HEK293 (cell line): Measurements from ENCODE around the gene MYO9B.

ENCODE experiments used
- EGR2 ChIP-seq: fragments of 450-650 bp; formaldehyde crosslinking; IDR thresholded peaks from 2 replicates; pipeline ENCODE4 v1.5.1; 2016; ENCODE audit warnings: low read depth, missing biosample characterization, missing genetic modification characterization
- KLF16 ChIP-seq: fragments of 450-650 bp; formaldehyde crosslinking; IDR thresholded peaks from 2 replicates; pipeline ENCODE4 v1.5.1; 2017; ENCODE audit warnings: missing biosample characterization, missing genetic modification characterization
- MZF1 ChIP-seq: fragments of 450-650 bp; formaldehyde crosslinking; IDR thresholded peaks from 2 replicates; pipeline ENCODE4 v1.5.1; 2017; ENCODE audit warnings: missing biosample characterization, missing genetic modification characterization, borderline replicate concordance
- PBX3 ChIP-seq: sonication (generic); formaldehyde crosslinking; IDR thresholded peaks from 2 replicates; pipeline ENCODE4 v1.8.1; 2022; ENCODE audit warnings: mild to moderate bottlenecking, moderate library complexity, missing genetic modification reagents
- PRDM6 ChIP-seq: fragments of 450-650 bp; formaldehyde crosslinking; IDR thresholded peaks from 2 replicates; pipeline ENCODE4 v1.5.1; 2017; ENCODE audit warnings: missing biosample characterization, missing genetic modification characterization
- SETDB1 ChIP-seq: IDR thresholded peaks from one replicate; pipeline ENCODE4 v1.6.1; 2017; ENCODE audit warnings: mild to moderate bottlenecking, low read length, moderate library complexity, mixed read lengths; ENCODE audit not compliant: insufficient read length
- SP7 ChIP-seq: fragments of 450-650 bp; formaldehyde crosslinking; IDR thresholded peaks from 2 replicates; pipeline ENCODE4 v1.5.1; 2016; ENCODE audit warnings: missing biosample characterization, missing genetic modification characterization
- ZBTB20 ChIP-seq: fragments of 450-650 bp; formaldehyde crosslinking; IDR thresholded peaks from 2 replicates; pipeline ENCODE4 v1.5.1; 2016; ENCODE audit warnings: missing biosample characterization, missing genetic modification characterization
- ZFHX2 ChIP-seq: fragments of 450-650 bp; formaldehyde crosslinking; conservative IDR thresholded peaks from 2 replicates; pipeline ENCODE4 v1.5.1; 2016; ENCODE audit warnings: missing biosample characterization, missing genetic modification characterization
- ZFP3 ChIP-seq: fragments of 450-650 bp; formaldehyde crosslinking; IDR thresholded peaks from 2 replicates; pipeline ENCODE4 v1.5.1; 2016; ENCODE audit warnings: low read depth, missing biosample characterization, missing genetic modification characterization
- ZNF112 ChIP-seq: fragments of 450-650 bp; formaldehyde crosslinking; IDR thresholded peaks from 2 replicates; pipeline ENCODE4 v1.5.0; 2017; ENCODE audit warnings: missing biosample characterization, missing genetic modification characterization
- ZNF140 ChIP-seq: fragments of 450-650 bp; formaldehyde crosslinking; IDR thresholded peaks from 2 replicates; pipeline ENCODE4 v1.5.1; 2016; ENCODE audit warnings: missing biosample characterization, missing genetic modification characterization
- ZNF148 ChIP-seq: fragments of 450-650 bp; formaldehyde crosslinking; IDR thresholded peaks from 2 replicates; pipeline ENCODE4 v1.5.0; 2017; ENCODE audit warnings: missing biosample characterization, missing genetic modification characterization, borderline replicate concordance
- ZNF155 ChIP-seq: fragments of 450-650 bp; formaldehyde crosslinking; IDR thresholded peaks from 2 replicates; pipeline ENCODE4 v1.5.1; 2016; ENCODE audit warnings: missing biosample characterization, missing genetic modification characterization
- ZNF169 ChIP-seq: fragments of 450-650 bp; formaldehyde crosslinking; IDR thresholded peaks from 2 replicates; pipeline ENCODE4 v1.5.1; 2016; ENCODE audit warnings: missing biosample characterization, missing genetic modification characterization
- ZNF248 ChIP-seq: fragments of 450-650 bp; formaldehyde crosslinking; IDR thresholded peaks from 2 replicates; pipeline ENCODE4 v1.5.1; 2017; ENCODE audit warnings: missing biosample characterization, missing genetic modification characterization
- ZNF274 ChIP-seq, 2 experiments: fragments of 200-500 bp in 1 of 2; fragments of 450-650 bp in 1 of 2; sonication (Bioruptor generic) in 1 of 2; formaldehyde crosslinking in 1 of 2; IDR thresholded peaks; 2 replicates each; pipeline versions ENCODE4 v1.5.1 to v1.6.1; 2014 to 2016; ENCODE audit warnings: borderline replicate concordance in 1 of 2, inconsistent platforms in 1 of 2, low read length in 1 of 2, missing biosample characterization in 1 of 2, missing genetic modification characterization in 1 of 2
- ZNF398 ChIP-seq: fragments of 450-650 bp; formaldehyde crosslinking; IDR thresholded peaks from 2 replicates; pipeline ENCODE4 v1.5.1; 2017; ENCODE audit warnings: missing biosample characterization, missing genetic modification characterization
- ZNF433 ChIP-seq: fragments of 450-650 bp; formaldehyde crosslinking; IDR thresholded peaks from 2 replicates; pipeline ENCODE4 v1.5.1; 2016; ENCODE audit warnings: missing biosample characterization, missing genetic modification characterization, low read depth
- ZNF514 ChIP-seq: fragments of 450-650 bp; formaldehyde crosslinking; IDR thresholded peaks from 2 replicates; pipeline ENCODE4 v1.5.1; 2016; ENCODE audit warnings: missing biosample characterization, missing genetic modification characterization
- ZNF596 ChIP-seq: fragments of 450-650 bp; IDR thresholded peaks from 2 replicates; pipeline ENCODE4 v1.5.0; 2018; ENCODE audit warnings: missing biosample characterization, mild to moderate bottlenecking, missing genetic modification characterization, moderate library complexity
- ZNF621 ChIP-seq: fragments of 450-650 bp; formaldehyde crosslinking; IDR thresholded peaks from 2 replicates; pipeline ENCODE4 v1.5.1; 2017; ENCODE audit warnings: missing biosample characterization, missing genetic modification characterization
- ZNF623 ChIP-seq: fragments of 450-650 bp; formaldehyde crosslinking; IDR thresholded peaks from 2 replicates; pipeline ENCODE4 v1.5.1; 2016; ENCODE audit warnings: missing biosample characterization, missing genetic modification characterization
- ZNF660 ChIP-seq: fragments of 450-650 bp; IDR thresholded peaks from 2 replicates; pipeline ENCODE4 v1.5.1; 2018; ENCODE audit warnings: missing biosample characterization, mild to moderate bottlenecking, missing genetic modification characterization
- ZNF664 ChIP-seq: fragments of 450-650 bp; formaldehyde crosslinking; IDR thresholded peaks from 2 replicates; pipeline ENCODE4 v1.5.1; 2016; ENCODE audit warnings: missing biosample characterization, missing genetic modification characterization
- ZNF670 ChIP-seq: fragments of 450-650 bp; formaldehyde crosslinking; IDR thresholded peaks from 2 replicates; pipeline ENCODE4 v1.5.1; 2016; ENCODE audit warnings: missing biosample characterization, missing genetic modification characterization, low read depth
- ZNF791 ChIP-seq: fragments of 450-650 bp; formaldehyde crosslinking; IDR thresholded peaks from 2 replicates; pipeline ENCODE4 v1.5.1; 2016; ENCODE audit warnings: missing biosample characterization, missing genetic modification characterization
- ZNF830 ChIP-seq: fragments of 450-650 bp; IDR thresholded peaks from 2 replicates; pipeline ENCODE4 v1.5.0; 2018; ENCODE audit warnings: missing biosample characterization, missing genetic modification characterization, low read depth, mild to moderate bottlenecking, moderate library complexity
- TF ChIP-seq, protein P1 (sequence below): fragments of 450-650 bp; formaldehyde crosslinking; IDR thresholded peaks from 2 replicates; pipeline ENCODE4 v1.5.1; 2016; ENCODE audit warnings: missing biosample characterization, missing genetic modification characterization

The MYO9B gene

GRCh38 chr19:17107546-17108452 is 32.2 kb downstream of the MYO9B start (continued):
- TF ChIP-seq, protein P1, sequence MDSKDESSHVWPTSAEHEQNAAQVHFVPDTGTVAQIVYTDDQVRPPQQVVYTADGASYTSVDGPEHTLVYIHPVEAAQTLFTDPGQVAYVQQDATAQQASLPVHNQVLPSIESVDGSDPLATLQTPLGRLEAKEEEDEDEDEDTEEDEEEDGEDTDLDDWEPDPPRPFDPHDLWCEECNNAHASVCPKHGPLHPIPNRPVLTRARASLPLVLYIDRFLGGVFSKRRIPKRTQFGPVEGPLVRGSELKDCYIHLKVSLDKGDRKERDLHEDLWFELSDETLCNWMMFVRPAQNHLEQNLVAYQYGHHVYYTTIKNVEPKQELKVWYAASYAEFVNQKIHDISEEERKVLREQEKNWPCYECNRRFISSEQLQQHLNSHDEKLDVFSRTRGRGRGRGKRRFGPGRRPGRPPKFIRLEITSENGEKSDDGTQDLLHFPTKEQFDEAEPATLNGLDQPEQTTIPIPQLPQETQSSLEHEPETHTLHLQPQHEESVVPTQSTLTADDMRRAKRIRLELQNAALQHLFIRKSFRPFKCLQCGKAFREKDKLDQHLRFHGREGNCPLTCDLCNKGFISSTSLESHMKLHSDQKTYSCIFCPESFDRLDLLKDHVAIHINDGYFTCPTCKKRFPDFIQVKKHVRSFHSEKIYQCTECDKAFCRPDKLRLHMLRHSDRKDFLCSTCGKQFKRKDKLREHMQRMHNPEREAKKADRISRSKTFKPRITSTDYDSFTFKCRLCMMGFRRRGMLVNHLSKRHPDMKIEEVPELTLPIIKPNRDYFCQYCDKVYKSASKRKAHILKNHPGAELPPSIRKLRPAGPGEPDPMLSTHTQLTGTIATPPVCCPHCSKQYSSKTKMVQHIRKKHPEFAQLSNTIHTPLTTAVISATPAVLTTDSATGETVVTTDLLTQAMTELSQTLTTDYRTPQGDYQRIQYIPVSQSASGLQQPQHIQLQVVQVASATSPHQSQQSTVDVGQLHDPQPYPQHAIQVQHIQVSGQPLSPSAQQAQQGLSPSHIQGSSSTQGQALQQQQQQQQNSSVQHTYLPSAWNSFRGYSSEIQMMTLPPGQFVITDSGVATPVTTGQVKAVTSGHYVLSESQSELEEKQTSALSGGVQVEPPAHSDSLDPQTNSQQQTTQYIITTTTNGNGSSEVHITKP (tag by site-specific recombination) = no peak; the same call in 1 of the 2 replicates
- TF ChIP-seq ZNF670 (no peak), ZNF791 (no peak), ZFHX2 (tag by site-specific recombination) (peak; percentile 93), ZNF148 (no peak), ZNF664 (tag by site-specific recombination) (no peak), ZNF112 (no peak), ZNF248 (tag by site-specific recombination) (no peak), ZNF621 (no peak), ZNF398 (tag by site-specific recombination) (peak; percentile 46), SETDB1 (no peak), KLF16 (tag by site-specific recombination) (no peak), ZFP3 (tag by site-specific recombination) (no peak), ZNF169 (tag by site-specific recombination) (no peak), ZNF155 (tag by site-specific recombination) (no peak), ZNF623 (tag by site-specific recombination) (no peak), EGR2 (tag by site-specific recombination) (peak; percentile 90), ZBTB20 (tag by site-specific recombination) (peak; percentile 62; the same call in 1 of the 2 replicates), ZNF596 (no peak), ZNF660 (peak; percentile 70), PBX3 (CRISPR knock-in tag) (no peak), MZF1 (tag by site-specific recombination) (no peak), ZNF274 (IDR thresholded peaks at IDR 0.05; ENCODE audit: low read length) (no peak), ZNF274 (tag by site-specific recombination; IDR thresholded peaks at IDR 0.05; ENCODE audit: borderline replicate concordance) (no peak), ZNF140 (tag by site-specific recombination) (no peak), SP7 (tag by site-specific recombination) (peak; percentile 85), ZNF433 (no peak), ZNF514 (tag by site-specific recombination) (no peak), ZNF830 (tag by site-specific recombination) (no peak), PRDM6 (tag by site-specific recombination) (no peak)
